ENCODE data around the gene PI4K2A.

PI4K2A gene

GRCh38 chr10:97718659-97719142 is 78.2 kb downstream of the PI4K2A start:
- Histone ChIP-seq H3K27me3 (ENCODE audit: control insufficient read depth, insufficient read depth, low read length) (no peaks in the 10 kb centered on the region), H3K4me1 (ENCODE audit: control insufficient read depth, insufficient read depth, low read length) (peaks cover 26% of the 10 kb centered on the region), H3K27ac (ENCODE audit: low read depth, low read length) (peak overlapping the region; percentile 30), H3K9me3 (ENCODE audit: control insufficient read depth, insufficient read depth, low read length) (no peaks in the 10 kb centered on the region), H3K36me3 (ENCODE audit: control insufficient read depth, insufficient read depth, low read length) (peaks cover 21% of the 10 kb centered on the region), H3K9ac (ENCODE audit: low read depth, low read length) (no peak overlapping the region), H3K4me3 (ENCODE audit: low read depth, low read length) (no peak overlapping the region)

DNA sequence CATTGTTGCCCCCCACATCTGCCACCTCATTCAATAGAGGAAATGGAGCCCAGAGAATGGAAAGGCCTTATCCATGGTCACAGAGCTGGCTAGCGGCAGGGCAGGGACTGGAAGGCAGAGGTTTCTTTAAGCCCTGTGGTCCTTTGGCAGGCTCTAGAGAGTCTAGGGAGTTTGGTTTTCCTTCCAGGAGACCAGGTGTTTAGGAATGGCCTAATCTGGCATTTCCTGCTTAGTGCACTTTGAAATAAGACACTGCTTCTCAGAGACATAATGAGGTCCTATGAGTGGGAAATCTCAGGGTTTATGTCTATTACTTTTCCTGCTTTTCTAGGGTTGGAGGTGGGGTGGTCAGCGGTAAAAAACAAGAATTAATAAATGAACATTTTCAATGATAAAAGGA is 79.1 kb downstream of the PI4K2A start:
- H3K4me1 ChIP-seq (ENCODE audit: control insufficient read depth, insufficient read depth, low read length), result peaks cover 26% of the 10 kb centered on the region
- no peaks in the 10 kb centered on the region for H3K9me3 ChIP-seq (ENCODE audit: control insufficient read depth, insufficient read depth, low read length)
- no peak overlapping the region for H3K9ac ChIP-seq (ENCODE audit: low read depth, low read length)
- peak overlapping the region; percentile 36 for H3K27ac ChIP-seq (ENCODE audit: low read depth, low read length)
- H3K36me3 ChIP-seq (ENCODE audit: control insufficient read depth, insufficient read depth, low read length), result peaks cover 21% of the 10 kb centered on the region
- H3K4me3 ChIP-seq (ENCODE audit: low read depth, low read length), result no peak overlapping the region
- H3K27me3 ChIP-seq (ENCODE audit: control insufficient read depth, insufficient read depth, low read length), result no peaks in the 10 kb centered on the region

- Histone ChIP-seq H3K9ac (ENCODE audit: low read depth, low read length) (no peak overlapping the region), H3K9me3 (ENCODE audit: control insufficient read depth, insufficient read depth, low read length) (no peaks in the 10 kb centered on the region), H3K4me1 (ENCODE audit: control insufficient read depth, insufficient read depth, low read length) (peaks cover 16% of the 10 kb centered on the region), H3K27me3 (ENCODE audit: control insufficient read depth, insufficient read depth, low read length) (no peaks in the 10 kb centered on the region), H3K27ac (ENCODE audit: low read depth, low read length) (no peak overlapping the region), H3K4me3 (ENCODE audit: low read depth, low read length) (no peak overlapping the region), H3K36me3 (ENCODE audit: control insufficient read depth, insufficient read depth, low read length) (peaks cover 13% of the 10 kb centered on the region)
Measured at GRCh38 chr10:97721871-97722780, 81.7 kb downstream of the PI4K2A start.

- Histone ChIP-seq H3K27ac (ENCODE audit: low read depth, low read length) (no peak overlapping the region), H3K4me1 (ENCODE audit: control insufficient read depth, insufficient read depth, low read length) (peaks cover 16% of the 10 kb centered on the region), H3K9ac (ENCODE audit: low read depth, low read length) (no peak overlapping the region), H3K27me3 (ENCODE audit: control insufficient read depth, insufficient read depth, low read length) (no peaks in the 10 kb centered on the region), H3K4me3 (ENCODE audit: low read depth, low read length) (no peak overlapping the region), H3K36me3 (ENCODE audit: control insufficient read depth, insufficient read depth, low read length) (peaks cover 5% of the 10 kb centered on the region; the same call in 1 of the 2 replicates), H3K9me3 (ENCODE audit: control insufficient read depth, insufficient read depth, low read length) (no peaks in the 10 kb centered on the region)
Measured at GRCh38 chr10:97723001-97723400, 82.5 kb downstream of the PI4K2A start.

DNA sequence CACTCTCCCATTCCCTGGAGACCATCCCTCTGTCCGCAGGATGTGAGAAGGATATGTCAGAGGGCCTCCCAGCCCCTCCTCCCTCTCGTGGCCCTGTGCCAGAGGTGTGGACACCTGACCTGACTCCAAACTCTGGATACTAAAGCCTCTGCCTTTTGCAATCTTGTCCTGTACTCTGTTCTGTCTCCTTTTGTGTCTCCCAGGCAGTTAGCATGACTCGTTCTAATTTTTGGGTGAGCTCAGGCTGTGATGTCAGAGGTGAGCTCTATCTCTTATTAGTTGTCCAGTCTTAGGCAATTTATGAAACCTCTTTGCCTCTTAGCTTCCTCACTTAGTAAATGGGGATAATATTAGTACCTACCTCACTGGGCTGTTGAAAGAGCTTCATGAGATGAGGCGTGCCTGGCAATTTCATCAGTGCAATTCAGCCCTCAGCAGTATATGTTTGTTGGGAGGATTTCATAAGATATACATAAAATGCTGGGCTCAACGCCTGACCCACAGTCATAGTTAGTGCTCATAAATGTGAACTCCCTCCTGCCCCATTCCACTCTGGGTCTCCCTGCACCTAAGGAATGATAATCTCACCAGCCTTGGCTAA is 84.0 kb downstream of the PI4K2A start:
- H3K4me1 ChIP-seq (ENCODE audit: control insufficient read depth, insufficient read depth, low read length), result peaks cover 7% of the 10 kb centered on the region
- no peaks in the 10 kb centered on the region for H3K36me3 ChIP-seq (ENCODE audit: control insufficient read depth, insufficient read depth, low read length)
- no peak overlapping the region for H3K4me3 ChIP-seq (ENCODE audit: low read depth, low read length)
- no peaks in the 10 kb centered on the region for H3K27me3 ChIP-seq (ENCODE audit: control insufficient read depth, insufficient read depth, low read length)
- no peak overlapping the region for H3K27ac ChIP-seq (ENCODE audit: low read depth, low read length)
- no peaks in the 10 kb centered on the region for H3K9me3 ChIP-seq (ENCODE audit: control insufficient read depth, insufficient read depth, low read length)
- H3K9ac ChIP-seq (ENCODE audit: low read depth, low read length), result no peak overlapping the region
